Measurements from ENCODE around the gene NUP37.

NUP37 gene

DNA sequence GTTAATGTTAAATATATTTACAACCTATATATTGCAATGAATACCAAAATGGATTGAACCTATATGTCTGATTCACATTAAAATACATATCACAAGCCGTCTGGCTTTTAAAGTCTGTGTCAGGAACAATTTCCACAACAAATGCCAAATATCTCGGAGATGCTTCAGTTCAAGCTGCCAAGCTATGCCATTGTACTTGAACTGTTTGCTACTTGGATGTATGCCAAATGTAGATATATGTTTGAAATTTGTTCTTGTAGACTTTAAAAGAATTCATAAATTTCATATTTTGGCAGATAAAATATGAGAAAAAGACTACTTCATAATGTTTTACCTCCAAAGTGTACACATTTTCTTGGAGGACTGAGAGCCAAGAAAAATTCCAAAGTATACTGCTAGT lies 95.1 kb downstream of the NUP37 start:
- no peak for DNase-seq

DNA sequence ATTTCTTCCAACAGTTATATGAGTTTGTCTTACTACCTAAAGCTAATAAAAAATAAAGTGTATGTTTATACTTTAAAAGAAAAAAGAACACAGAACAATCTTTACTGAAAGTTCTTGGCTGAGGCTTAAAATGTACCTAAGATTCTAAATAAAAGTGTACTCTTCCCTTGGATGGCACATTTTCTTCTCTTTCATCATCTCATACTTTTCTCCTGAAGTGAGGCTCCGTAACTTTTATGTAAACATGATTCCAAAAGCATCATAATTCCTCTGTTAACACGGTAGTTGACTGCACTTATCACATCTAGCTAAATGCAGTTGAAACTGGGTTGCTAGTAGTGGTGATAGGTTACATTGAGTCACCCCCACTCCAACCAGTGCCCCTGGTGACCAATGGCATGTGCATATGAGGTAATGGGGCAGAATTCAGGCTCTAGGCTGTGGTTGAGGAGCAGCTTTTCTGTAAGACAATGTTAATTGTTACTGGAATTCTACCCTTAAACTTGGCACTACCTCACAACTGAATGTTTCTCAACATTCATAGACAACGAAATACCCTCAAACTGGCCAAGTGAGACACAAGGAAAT lies 96.5 kb downstream of the NUP37 start:
- DNase-seq: no peak

Data from activated CD4-positive, CD25-positive, alpha-beta regulatory T cell (primary cell).